WTC11 (cell line): ENCODE measurements around the gene IGFBP5.

Experiments used
- ATF6 ChIP-seq: sonication (generic); formaldehyde crosslinking; IDR thresholded peaks from 2 replicates; pipeline ENCODE4 v1.8.1; 2023; ENCODE audit warnings: mild to moderate bottlenecking, missing genetic modification reagents
- E2F1 ChIP-seq: sonication (generic); formaldehyde crosslinking; IDR thresholded peaks from 2 replicates; pipeline ENCODE4 v1.8.0; 2022; ENCODE audit warnings: mild to moderate bottlenecking, missing genetic modification reagents
- ELF4 ChIP-seq: sonication (generic); formaldehyde crosslinking; IDR thresholded peaks from 2 replicates; pipeline ENCODE4 v1.8.1; 2022; ENCODE audit warnings: low read depth, mild to moderate bottlenecking, moderate library complexity, missing genetic modification reagents
- GABPB1 ChIP-seq: sonication (generic); formaldehyde crosslinking; IDR thresholded peaks from 2 replicates; pipeline ENCODE4 v1.8.1; 2023; ENCODE audit warnings: mild to moderate bottlenecking, missing genetic modification reagents
- NR2C2 ChIP-seq: sonication (generic); formaldehyde crosslinking; IDR thresholded peaks from 2 replicates; pipeline ENCODE4 v1.8.0; 2022; ENCODE audit warnings: mild to moderate bottlenecking, missing genetic modification reagents
- ZBTB21 ChIP-seq: sonication (generic); formaldehyde crosslinking; IDR thresholded peaks from 2 replicates; pipeline ENCODE4 v1.8.1; 2023; ENCODE audit warnings: mild to moderate bottlenecking, missing genetic modification reagents, borderline replicate concordance
- ZNF219 ChIP-seq: sonication (generic); formaldehyde crosslinking; IDR thresholded peaks from 2 replicates; pipeline ENCODE4 v1.8.0; 2023; ENCODE audit warnings: missing genetic modification reagents, mild to moderate bottlenecking, borderline replicate concordance
- TF ChIP-seq, protein P1 (sequence below): fragments of 200-600 bp; IDR thresholded peaks from 2 replicates; pipeline ENCODE4 v1.8.0; 2022; ENCODE audit warnings: antibody characterized with exemption
- TF ChIP-seq, protein P2 (sequence below): sonication (generic); formaldehyde crosslinking; conservative IDR thresholded peaks from 2 replicates; pipeline ENCODE4 v1.8.1; 2022; ENCODE audit warnings: mild to moderate bottlenecking, missing genetic modification reagents
- TF ChIP-seq, protein P3 (sequence below): sonication (generic); formaldehyde crosslinking; IDR thresholded peaks from 2 replicates; pipeline ENCODE4 v1.8.0; 2023; ENCODE audit warnings: mild to moderate bottlenecking, missing genetic modification reagents
- TF ChIP-seq, protein P4 (sequence below): sonication (generic); formaldehyde crosslinking; IDR thresholded peaks from 2 replicates; pipeline ENCODE4 v1.8.1; 2023; ENCODE audit warnings: mild to moderate bottlenecking, missing genetic modification reagents

GRCh38 chr2:216694082-216694825 is 1.1 kb downstream of the IGFBP5 start:
- TF ChIP-seq NR2C2 (CRISPR knock-in tag) (no peak), ZNF219 (CRISPR knock-in tag) (no peak), E2F1 (CRISPR knock-in tag) (no peak), ZBTB21 (CRISPR knock-in tag) (no peak), GABPB1 (CRISPR knock-in tag) (no peak), ELF4 (CRISPR knock-in tag) (no peak), ATF6 (CRISPR knock-in tag) (no peak)
- TF ChIP-seq, protein P1, sequence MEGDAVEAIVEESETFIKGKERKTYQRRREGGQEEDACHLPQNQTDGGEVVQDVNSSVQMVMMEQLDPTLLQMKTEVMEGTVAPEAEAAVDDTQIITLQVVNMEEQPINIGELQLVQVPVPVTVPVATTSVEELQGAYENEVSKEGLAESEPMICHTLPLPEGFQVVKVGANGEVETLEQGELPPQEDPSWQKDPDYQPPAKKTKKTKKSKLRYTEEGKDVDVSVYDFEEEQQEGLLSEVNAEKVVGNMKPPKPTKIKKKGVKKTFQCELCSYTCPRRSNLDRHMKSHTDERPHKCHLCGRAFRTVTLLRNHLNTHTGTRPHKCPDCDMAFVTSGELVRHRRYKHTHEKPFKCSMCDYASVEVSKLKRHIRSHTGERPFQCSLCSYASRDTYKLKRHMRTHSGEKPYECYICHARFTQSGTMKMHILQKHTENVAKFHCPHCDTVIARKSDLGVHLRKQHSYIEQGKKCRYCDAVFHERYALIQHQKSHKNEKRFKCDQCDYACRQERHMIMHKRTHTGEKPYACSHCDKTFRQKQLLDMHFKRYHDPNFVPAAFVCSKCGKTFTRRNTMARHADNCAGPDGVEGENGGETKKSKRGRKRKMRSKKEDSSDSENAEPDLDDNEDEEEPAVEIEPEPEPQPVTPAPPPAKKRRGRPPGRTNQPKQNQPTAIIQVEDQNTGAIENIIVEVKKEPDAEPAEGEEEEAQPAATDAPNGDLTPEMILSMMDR: no peak
- TF ChIP-seq, protein P2, sequence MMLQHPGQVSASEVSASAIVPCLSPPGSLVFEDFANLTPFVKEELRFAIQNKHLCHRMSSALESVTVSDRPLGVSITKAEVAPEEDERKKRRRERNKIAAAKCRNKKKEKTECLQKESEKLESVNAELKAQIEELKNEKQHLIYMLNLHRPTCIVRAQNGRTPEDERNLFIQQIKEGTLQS (CRISPR knock-in tag): no peak
- TF ChIP-seq, protein P3, sequence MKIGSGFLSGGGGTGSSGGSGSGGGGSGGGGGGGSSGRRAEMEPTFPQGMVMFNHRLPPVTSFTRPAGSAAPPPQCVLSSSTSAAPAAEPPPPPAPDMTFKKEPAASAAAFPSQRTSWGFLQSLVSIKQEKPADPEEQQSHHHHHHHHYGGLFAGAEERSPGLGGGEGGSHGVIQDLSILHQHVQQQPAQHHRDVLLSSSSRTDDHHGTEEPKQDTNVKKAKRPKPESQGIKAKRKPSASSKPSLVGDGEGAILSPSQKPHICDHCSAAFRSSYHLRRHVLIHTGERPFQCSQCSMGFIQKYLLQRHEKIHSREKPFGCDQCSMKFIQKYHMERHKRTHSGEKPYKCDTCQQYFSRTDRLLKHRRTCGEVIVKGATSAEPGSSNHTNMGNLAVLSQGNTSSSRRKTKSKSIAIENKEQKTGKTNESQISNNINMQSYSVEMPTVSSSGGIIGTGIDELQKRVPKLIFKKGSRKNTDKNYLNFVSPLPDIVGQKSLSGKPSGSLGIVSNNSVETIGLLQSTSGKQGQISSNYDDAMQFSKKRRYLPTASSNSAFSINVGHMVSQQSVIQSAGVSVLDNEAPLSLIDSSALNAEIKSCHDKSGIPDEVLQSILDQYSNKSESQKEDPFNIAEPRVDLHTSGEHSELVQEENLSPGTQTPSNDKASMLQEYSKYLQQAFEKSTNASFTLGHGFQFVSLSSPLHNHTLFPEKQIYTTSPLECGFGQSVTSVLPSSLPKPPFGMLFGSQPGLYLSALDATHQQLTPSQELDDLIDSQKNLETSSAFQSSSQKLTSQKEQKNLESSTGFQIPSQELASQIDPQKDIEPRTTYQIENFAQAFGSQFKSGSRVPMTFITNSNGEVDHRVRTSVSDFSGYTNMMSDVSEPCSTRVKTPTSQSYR: peak; percentile 28; the same call in 1 of the 2 replicates
- TF ChIP-seq, protein P4, sequence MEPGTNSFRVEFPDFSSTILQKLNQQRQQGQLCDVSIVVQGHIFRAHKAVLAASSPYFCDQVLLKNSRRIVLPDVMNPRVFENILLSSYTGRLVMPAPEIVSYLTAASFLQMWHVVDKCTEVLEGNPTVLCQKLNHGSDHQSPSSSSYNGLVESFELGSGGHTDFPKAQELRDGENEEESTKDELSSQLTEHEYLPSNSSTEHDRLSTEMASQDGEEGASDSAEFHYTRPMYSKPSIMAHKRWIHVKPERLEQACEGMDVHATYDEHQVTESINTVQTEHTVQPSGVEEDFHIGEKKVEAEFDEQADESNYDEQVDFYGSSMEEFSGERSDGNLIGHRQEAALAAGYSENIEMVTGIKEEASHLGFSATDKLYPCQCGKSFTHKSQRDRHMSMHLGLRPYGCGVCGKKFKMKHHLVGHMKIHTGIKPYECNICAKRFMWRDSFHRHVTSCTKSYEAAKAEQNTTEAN (CRISPR knock-in tag): no peak
